KMS-11 (cell line): ENCODE data around the gene XPR1.
A peak's percentile ranks its signal among the peaks of the same experiment; 100 is the strongest.

ENCODE experiments used
- H2AFZ ChIP-seq: fragments of 200-600 bp; sonication (generic); 2 replicates; pipeline ENCODE4 v1.6.1; 2016; ENCODE audit warnings: antibody characterized with exemption, mixed run types, low read depth
- H3K27ac ChIP-seq: fragments of 200-600 bp; sonication (generic); 2 replicates; pipeline ENCODE4 v1.6.1; 2016; ENCODE audit warnings: mild to moderate bottlenecking, mixed run types
- H3K27me3 ChIP-seq: fragments of 200-600 bp; sonication (generic); 2 replicates; pipeline ENCODE4 v1.6.1; 2017; ENCODE audit warnings: mild to moderate bottlenecking, low read depth, mixed run types, moderate library complexity; ENCODE audit not compliant: insufficient read depth
- H3K36me3 ChIP-seq: fragments of 200-600 bp; sonication (generic); 2 replicates; pipeline ENCODE4 v1.6.1; 2017; ENCODE audit warnings: mild to moderate bottlenecking, mixed run types; ENCODE audit not compliant: insufficient read depth
- H3K4me1 ChIP-seq: fragments of 200-600 bp; sonication (generic); 2 replicates; pipeline ENCODE4 v1.6.1; 2016; ENCODE audit warnings: mild to moderate bottlenecking, low read depth, mixed run types; ENCODE audit not compliant: poor library complexity, severe bottlenecking
- H3K4me2 ChIP-seq: fragments of 200-600 bp; sonication (generic); 2 replicates; pipeline ENCODE4 v1.7.0; 2016; ENCODE audit warnings: mild to moderate bottlenecking, mixed run types
- H3K4me3 ChIP-seq: fragments of 200-600 bp; sonication (generic); IDR thresholded peaks from 2 replicates; pipeline ENCODE4 v1.6.1; 2017; ENCODE audit warnings: low read depth, low read length, mixed read lengths; ENCODE audit not compliant: insufficient read depth
- H3K79me2 ChIP-seq: fragments of 200-600 bp; sonication (generic); 2 replicates; pipeline ENCODE4 v1.6.1; 2016; ENCODE audit warnings: low read depth, mixed run types; ENCODE audit not compliant: insufficient read depth
- H3K9ac ChIP-seq: fragments of 200-600 bp; sonication (generic); 2 replicates; pipeline ENCODE4 v1.6.1; 2016; ENCODE audit warnings: mild to moderate bottlenecking, mixed run types
- H4K20me1 ChIP-seq: fragments of 200-600 bp; sonication (generic); 2 replicates; pipeline ENCODE4 v1.6.1; 2016; ENCODE audit warnings: mild to moderate bottlenecking, mixed run types; ENCODE audit not compliant: insufficient read depth
- CTCF ChIP-seq: fragments of 200-600 bp; sonication (generic); conservative IDR thresholded peaks from 2 replicates; pipeline ENCODE4 v1.6.1; 2017; ENCODE audit warnings: low read depth, mild to moderate bottlenecking, antibody characterized with exemption, low read length, moderate library complexity, mixed read lengths

The XPR1 gene

GRCh38 chr1:180811886-180812285 lies 180.1 kb downstream of the XPR1 start:
- Histone ChIP-seq H2AFZ (no peak overlapping the region), H3K27me3 (no peaks in the 10 kb centered on the region), H3K27ac (no peak overlapping the region), H3K79me2 (no peaks in the 10 kb centered on the region), H3K36me3 (no peaks in the 10 kb centered on the region), H3K4me3 (no peak overlapping the region), H4K20me1 (no peaks in the 10 kb centered on the region), H3K4me1 (peaks cover 10% of the 10 kb centered on the region), H3K4me2 (no peak overlapping the region), H3K9ac (no peak overlapping the region)
- no peak for TF ChIP-seq CTCF

GRCh38 chr1:180814258-180814657 lies 182.4 kb downstream of the XPR1 start:
- Histone ChIP-seq H3K27ac (no peak overlapping the region), H3K4me1 (peaks cover 10% of the 10 kb centered on the region), H4K20me1 (no peaks in the 10 kb centered on the region), H3K4me3 (no peak overlapping the region), H2AFZ (no peak overlapping the region), H3K4me2 (peak overlapping the region; percentile 8; the same call in 1 of the 2 replicates), H3K36me3 (no peaks in the 10 kb centered on the region), H3K79me2 (no peaks in the 10 kb centered on the region), H3K27me3 (no peaks in the 10 kb centered on the region), H3K9ac (no peak overlapping the region)
- TF ChIP-seq CTCF = no peak

GRCh38 chr1:180815188-180815587 lies 183.4 kb downstream of the XPR1 start:
- Histone ChIP-seq H3K79me2 (no peaks in the 10 kb centered on the region), H3K27ac (no peak overlapping the region), H3K4me2 (no peak overlapping the region), H3K9ac (no peak overlapping the region), H3K4me3 (no peak overlapping the region), H2AFZ (no peak overlapping the region), H4K20me1 (no peaks in the 10 kb centered on the region), H3K4me1 (peaks cover 10% of the 10 kb centered on the region), H3K36me3 (no peaks in the 10 kb centered on the region), H3K27me3 (no peaks in the 10 kb centered on the region)
- no peak for TF ChIP-seq CTCF

- H3K27ac ChIP-seq = no peak overlapping the region
- no peak overlapping the region for H3K9ac ChIP-seq
- H3K36me3 ChIP-seq = no peaks in the 10 kb centered on the region
- no peaks in the 10 kb centered on the region for H4K20me1 ChIP-seq
- peaks cover 10% of the 10 kb centered on the region for H3K4me1 ChIP-seq
- H3K4me2 ChIP-seq = no peak overlapping the region
- no peak overlapping the region for H3K4me3 ChIP-seq
- no peak overlapping the region for H2AFZ ChIP-seq
- H3K79me2 ChIP-seq = no peaks in the 10 kb centered on the region
- no peaks in the 10 kb centered on the region for H3K27me3 ChIP-seq
- no peak for TF ChIP-seq CTCF
Observed at GRCh38 chr1:180816132-180816531, 184.3 kb downstream of the XPR1 start.
